GM12874 (cell line): ENCODE results near the gene TNFRSF8.

Experiments used
- TF ChIP-seq, protein P1 (sequence below): IDR thresholded peaks from 2 replicates; pipeline ENCODE4 v1.5.1; 2011; ENCODE audit warnings: low read depth, mild to moderate bottlenecking, control low read depth, low read length, moderate library complexity; ENCODE audit not compliant: insufficient read depth

Gene TNFRSF8

DNA sequence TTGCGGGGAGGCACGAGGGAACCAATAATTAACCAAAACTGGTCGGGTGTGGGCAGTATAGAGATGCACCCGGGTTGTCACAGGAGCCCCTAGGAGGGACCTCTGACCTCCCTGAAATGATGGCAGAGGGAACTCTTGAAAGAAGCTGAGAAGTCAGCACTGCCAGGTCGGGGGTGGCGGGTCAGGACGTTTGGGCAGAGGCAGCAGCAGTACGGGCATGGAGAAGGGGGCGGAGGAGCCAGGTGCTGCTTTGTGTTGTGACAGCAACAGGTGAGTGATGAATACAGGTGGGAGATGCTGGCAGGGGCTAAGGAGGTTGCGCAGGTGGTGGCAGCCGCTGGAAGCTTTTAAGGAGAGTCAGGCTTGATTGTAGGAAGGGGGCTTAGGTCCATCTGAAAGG is 115.4 kb downstream of the TNFRSF8 start:
- TF ChIP-seq, protein P1, sequence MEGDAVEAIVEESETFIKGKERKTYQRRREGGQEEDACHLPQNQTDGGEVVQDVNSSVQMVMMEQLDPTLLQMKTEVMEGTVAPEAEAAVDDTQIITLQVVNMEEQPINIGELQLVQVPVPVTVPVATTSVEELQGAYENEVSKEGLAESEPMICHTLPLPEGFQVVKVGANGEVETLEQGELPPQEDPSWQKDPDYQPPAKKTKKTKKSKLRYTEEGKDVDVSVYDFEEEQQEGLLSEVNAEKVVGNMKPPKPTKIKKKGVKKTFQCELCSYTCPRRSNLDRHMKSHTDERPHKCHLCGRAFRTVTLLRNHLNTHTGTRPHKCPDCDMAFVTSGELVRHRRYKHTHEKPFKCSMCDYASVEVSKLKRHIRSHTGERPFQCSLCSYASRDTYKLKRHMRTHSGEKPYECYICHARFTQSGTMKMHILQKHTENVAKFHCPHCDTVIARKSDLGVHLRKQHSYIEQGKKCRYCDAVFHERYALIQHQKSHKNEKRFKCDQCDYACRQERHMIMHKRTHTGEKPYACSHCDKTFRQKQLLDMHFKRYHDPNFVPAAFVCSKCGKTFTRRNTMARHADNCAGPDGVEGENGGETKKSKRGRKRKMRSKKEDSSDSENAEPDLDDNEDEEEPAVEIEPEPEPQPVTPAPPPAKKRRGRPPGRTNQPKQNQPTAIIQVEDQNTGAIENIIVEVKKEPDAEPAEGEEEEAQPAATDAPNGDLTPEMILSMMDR, result no peak

DNA sequence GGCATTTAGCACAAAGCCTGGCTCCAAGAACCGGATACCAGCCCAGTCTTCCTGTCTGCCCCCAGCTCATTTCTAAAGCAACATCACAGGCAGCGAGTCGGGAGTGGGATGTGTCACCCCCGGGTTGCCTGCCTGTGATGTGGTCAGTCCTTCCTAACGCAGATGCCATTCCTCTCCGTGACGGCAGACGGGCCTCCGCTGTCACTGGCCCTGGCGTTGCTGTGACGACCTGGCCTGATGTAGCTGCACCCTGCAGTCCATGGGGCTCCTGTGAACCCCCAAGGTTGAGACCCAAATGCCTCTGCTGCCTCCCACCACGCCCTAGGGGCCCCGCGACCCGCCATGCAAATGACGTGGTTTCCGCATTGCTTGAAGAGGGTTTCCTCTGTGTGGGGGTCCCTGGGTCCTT is 116.0 kb downstream of the TNFRSF8 start:
- TF ChIP-seq, protein P1, result no peak

GRCh38 chr1:12179676-12180075 is 116.6 kb downstream of the TNFRSF8 start:
- TF ChIP-seq, protein P1, result no peak

DNA sequence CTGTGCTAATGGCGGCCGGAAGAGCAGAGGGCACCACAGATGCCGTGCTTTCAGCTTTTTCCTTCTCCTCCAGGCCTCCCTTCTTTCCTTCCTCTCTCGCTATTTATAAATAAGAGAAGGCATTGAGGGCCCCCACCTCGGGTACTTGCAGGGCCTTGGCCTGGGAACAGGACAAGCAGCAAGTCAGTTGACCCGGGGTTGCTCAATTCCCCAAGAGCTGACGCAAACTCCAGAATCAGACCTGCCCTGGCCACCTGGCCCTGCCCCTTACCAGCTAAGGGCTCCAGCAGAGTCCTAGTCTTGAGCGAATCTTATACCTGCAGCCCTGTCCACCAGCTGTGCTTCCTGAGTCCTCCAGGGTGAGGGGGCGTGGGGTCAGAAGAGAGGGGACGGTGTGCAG is 117.2 kb downstream of the TNFRSF8 start:
- TF ChIP-seq, protein P1, result no peak

DNA sequence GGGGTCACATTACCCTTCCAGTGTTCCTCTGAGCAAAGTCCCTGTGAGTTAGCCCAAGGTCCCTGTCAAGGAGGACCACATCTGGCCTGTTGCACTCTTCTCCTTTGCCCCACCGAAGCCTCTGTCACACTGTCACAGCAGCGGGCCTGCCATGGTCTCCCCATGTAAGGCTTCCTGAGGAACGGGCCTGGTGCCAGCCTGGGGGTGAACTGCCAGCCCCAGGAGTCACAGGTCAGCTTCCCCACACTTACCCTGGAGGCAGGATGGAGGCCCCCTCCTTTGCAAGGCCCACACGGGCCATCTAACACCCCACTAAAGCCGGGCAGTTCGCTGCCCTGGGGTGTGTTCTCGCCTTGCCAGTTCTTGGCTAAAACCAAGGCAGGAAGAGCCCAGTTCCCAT is 117.8 kb downstream of the TNFRSF8 start:
- TF ChIP-seq, protein P1, result no peak

DNA sequence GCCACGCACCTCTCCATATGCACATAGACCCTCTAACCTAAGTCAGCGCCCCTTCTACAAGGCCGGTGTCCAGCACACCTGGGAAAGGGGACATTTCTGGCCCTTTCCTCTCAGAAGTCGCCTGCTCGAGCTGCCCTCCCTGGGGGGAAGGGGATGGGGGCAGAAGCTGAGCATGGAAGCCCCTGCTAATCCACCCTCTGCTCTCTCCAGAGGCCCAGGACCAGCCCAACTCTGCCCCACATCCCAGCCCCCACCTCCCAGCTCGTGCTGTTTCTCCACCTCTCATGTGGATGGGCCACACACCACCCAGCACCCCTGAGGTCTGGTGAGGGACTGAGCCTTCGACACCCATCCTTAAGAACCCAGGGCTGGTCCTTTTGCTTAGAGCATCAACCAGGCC is 118.5 kb downstream of the TNFRSF8 start:
- TF ChIP-seq, protein P1, result no peak

DNA sequence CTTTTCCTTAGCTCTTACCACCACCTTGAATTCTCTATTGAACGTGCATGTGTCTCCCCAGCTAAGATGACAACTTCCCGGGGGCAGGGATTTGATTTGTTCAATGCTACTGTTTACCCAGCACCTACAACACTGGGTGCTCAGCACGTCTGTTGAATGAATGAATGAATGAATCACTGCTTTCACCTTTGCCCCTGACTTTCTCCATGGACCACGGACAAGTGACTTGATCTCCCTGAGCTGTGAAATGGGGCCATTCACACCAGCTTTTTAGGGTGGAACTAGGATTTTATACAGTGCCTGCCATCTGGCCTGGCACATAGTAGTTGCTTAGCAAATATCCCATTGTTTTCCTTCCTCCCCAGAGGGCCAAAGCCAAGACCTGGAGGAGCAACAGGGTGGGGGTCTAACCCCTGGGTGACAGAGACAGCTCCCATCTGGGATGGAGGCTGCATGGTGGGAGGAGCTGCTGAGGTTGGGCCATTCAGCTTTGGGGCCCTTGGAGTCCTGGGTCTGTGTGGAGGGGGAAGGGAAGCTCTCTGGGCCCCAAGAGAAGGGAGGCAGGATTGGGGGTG is 119.4 kb downstream of the TNFRSF8 start:
- TF ChIP-seq, protein P1, result no peak
